ENCODE measurements around the gene MTHFSD.

MTHFSD gene

GRCh38 chr16:86579268-86580062, 24.4 kb upstream of the MTHFSD start:
- Histone ChIP-seq H3K9ac (ENCODE audit: low read length) (no peak overlapping the region), H3K27me3 (ENCODE audit: control insufficient read depth, insufficient read depth, low read length) (peaks cover 86% of the 10 kb centered on the region)

GRCh38 chr16:86578611-86579267, 23.7 kb upstream of the MTHFSD start:
- H3K9ac ChIP-seq (ENCODE audit: low read length): no peak overlapping the region
- no peak overlapping the region for H3K4me3 ChIP-seq (ENCODE audit: low read length)
- no peaks in the 10 kb centered on the region for H3K36me3 ChIP-seq (ENCODE audit: control insufficient read depth, insufficient read depth, low read length)
- H3K9me3 ChIP-seq (ENCODE audit: control insufficient read depth, low read length): no peaks in the 10 kb centered on the region
- H3K4me1 ChIP-seq (ENCODE audit: control insufficient read depth, insufficient read depth, low read length): peaks cover 17% of the 10 kb centered on the region
- H3K27me3 ChIP-seq (ENCODE audit: control insufficient read depth, insufficient read depth, low read length): peaks cover 87% of the 10 kb centered on the region

More at GRCh38 chr16:86579268-86580062, 24.4 kb upstream of the MTHFSD start:
- Histone ChIP-seq H3K36me3 (ENCODE audit: control insufficient read depth, insufficient read depth, low read length) (no peaks in the 10 kb centered on the region), H3K4me3 (ENCODE audit: low read length) (no peak overlapping the region), H3K4me1 (ENCODE audit: control insufficient read depth, insufficient read depth, low read length) (peaks cover 17% of the 10 kb centered on the region), H3K9me3 (ENCODE audit: control insufficient read depth, low read length) (no peaks in the 10 kb centered on the region)

- no peaks in the 10 kb centered on the region for H3K36me3 ChIP-seq (ENCODE audit: control insufficient read depth, insufficient read depth, low read length)
- H3K27me3 ChIP-seq (ENCODE audit: control insufficient read depth, insufficient read depth, low read length): peaks cover 87% of the 10 kb centered on the region
- H3K4me3 ChIP-seq (ENCODE audit: low read length): no peak within 1 kb of the TSS
- H3K9ac ChIP-seq (ENCODE audit: low read length): no peak within 1 kb of the TSS
- peaks cover 17% of the 10 kb centered on the region for H3K4me1 ChIP-seq (ENCODE audit: control insufficient read depth, insufficient read depth, low read length)
- H3K9me3 ChIP-seq (ENCODE audit: control insufficient read depth, low read length): no peaks in the 10 kb centered on the region
Measured at GRCh38 chr16:86578061-86578599, 23.1 kb upstream of the MTHFSD start, which contains the start of gene FOXL1. FOXL1 (plus strand) TSS chr16:86578549; CDS start chr16:86578724, 175 bp downstream.

- Histone ChIP-seq H3K4me1 (ENCODE audit: control insufficient read depth, insufficient read depth, low read length) (peaks cover 17% of the 10 kb centered on the region), H3K9ac (ENCODE audit: low read length) (no peak overlapping the region), H3K36me3 (ENCODE audit: control insufficient read depth, insufficient read depth, low read length) (no peaks in the 10 kb centered on the region), H3K4me3 (ENCODE audit: low read length) (no peak overlapping the region), H3K27me3 (ENCODE audit: control insufficient read depth, insufficient read depth, low read length) (peaks cover 90% of the 10 kb centered on the region), H3K9me3 (ENCODE audit: control insufficient read depth, low read length) (no peaks in the 10 kb centered on the region)
Measured at GRCh38 chr16:86577314-86577971, 22.4 kb upstream of the MTHFSD start.

- Histone ChIP-seq H3K36me3 (ENCODE audit: control insufficient read depth, insufficient read depth, low read length) (no peaks in the 10 kb centered on the region), H3K4me1 (ENCODE audit: control insufficient read depth, insufficient read depth, low read length) (peaks cover 17% of the 10 kb centered on the region), H3K9me3 (ENCODE audit: control insufficient read depth, low read length) (no peaks in the 10 kb centered on the region), H3K4me3 (ENCODE audit: low read length) (peak overlapping the region; percentile 47), H3K27me3 (ENCODE audit: control insufficient read depth, insufficient read depth, low read length) (peaks cover 97% of the 10 kb centered on the region), H3K9ac (ENCODE audit: low read length) (no peak overlapping the region)
Measured at GRCh38 chr16:86576591-86577313, 21.7 kb upstream of the MTHFSD start.

- peak overlapping the region; percentile 36 for H3K9ac ChIP-seq (ENCODE audit: low read length)
- no peaks in the 10 kb centered on the region for H3K36me3 ChIP-seq (ENCODE audit: control insufficient read depth, insufficient read depth, low read length)
- H3K27me3 ChIP-seq (ENCODE audit: control insufficient read depth, insufficient read depth, low read length): peaks cover 97% of the 10 kb centered on the region
- H3K4me1 ChIP-seq (ENCODE audit: control insufficient read depth, insufficient read depth, low read length): peaks cover 17% of the 10 kb centered on the region
- H3K4me3 ChIP-seq (ENCODE audit: low read length): peak overlapping the region; percentile 47
- H3K9me3 ChIP-seq (ENCODE audit: control insufficient read depth, low read length): no peaks in the 10 kb centered on the region
Measured at GRCh38 chr16:86575754-86576557, 20.9 kb upstream of the MTHFSD start.

GRCh38 chr16:86575095-86575685, 20.2 kb upstream of the MTHFSD start:
- Histone ChIP-seq H3K27me3 (ENCODE audit: control insufficient read depth, insufficient read depth, low read length) (peaks cover 97% of the 10 kb centered on the region), H3K36me3 (ENCODE audit: control insufficient read depth, insufficient read depth, low read length) (no peaks in the 10 kb centered on the region), H3K4me1 (ENCODE audit: control insufficient read depth, insufficient read depth, low read length) (peaks cover 17% of the 10 kb centered on the region), H3K9me3 (ENCODE audit: control insufficient read depth, low read length) (no peaks in the 10 kb centered on the region), H3K4me3 (ENCODE audit: low read length) (no peak overlapping the region), H3K9ac (ENCODE audit: low read length) (no peak overlapping the region)

GRCh38 chr16:86574646-86575045, 19.6 kb upstream of the MTHFSD start:
- Histone ChIP-seq H3K36me3 (ENCODE audit: control insufficient read depth, insufficient read depth, low read length) (no peaks in the 10 kb centered on the region), H3K9ac (ENCODE audit: low read length) (no peak overlapping the region), H3K4me3 (ENCODE audit: low read length) (no peak overlapping the region), H3K4me1 (ENCODE audit: control insufficient read depth, insufficient read depth, low read length) (peaks cover 17% of the 10 kb centered on the region), H3K27me3 (ENCODE audit: control insufficient read depth, insufficient read depth, low read length) (peaks cover 97% of the 10 kb centered on the region), H3K9me3 (ENCODE audit: control insufficient read depth, low read length) (no peaks in the 10 kb centered on the region)

GRCh38 chr16:86573646-86574508, 18.8 kb upstream of the MTHFSD start:
- Histone ChIP-seq H3K4me1 (ENCODE audit: control insufficient read depth, insufficient read depth, low read length) (peaks cover 17% of the 10 kb centered on the region), H3K9me3 (ENCODE audit: control insufficient read depth, low read length) (no peaks in the 10 kb centered on the region), H3K9ac (ENCODE audit: low read length) (no peak overlapping the region), H3K36me3 (ENCODE audit: control insufficient read depth, insufficient read depth, low read length) (no peaks in the 10 kb centered on the region), H3K27me3 (ENCODE audit: control insufficient read depth, insufficient read depth, low read length) (peaks cover 97% of the 10 kb centered on the region), H3K4me3 (ENCODE audit: low read length) (no peak overlapping the region)

GRCh38 chr16:86573215-86573614, 18.2 kb upstream of the MTHFSD start:
- H3K4me3 ChIP-seq (ENCODE audit: low read length): no peak overlapping the region
- no peaks in the 10 kb centered on the region for H3K36me3 ChIP-seq (ENCODE audit: control insufficient read depth, insufficient read depth, low read length)
- peaks cover 17% of the 10 kb centered on the region for H3K4me1 ChIP-seq (ENCODE audit: control insufficient read depth, insufficient read depth, low read length)
- no peak overlapping the region for H3K9ac ChIP-seq (ENCODE audit: low read length)
- no peaks in the 10 kb centered on the region for H3K9me3 ChIP-seq (ENCODE audit: control insufficient read depth, low read length)
- H3K27me3 ChIP-seq (ENCODE audit: control insufficient read depth, insufficient read depth, low read length): peaks cover 96% of the 10 kb centered on the region
